Stimulated activated CD4-positive, alpha-beta T cell treated with anti-CD3 and anti-CD28 coated beads, Interleukin-2, amount 100 ng/mL, for 48 hours (primary cell): ENCODE data around the gene SLC16A3.
"Not testable (repeated sequence)": the region's sequence is repeated elsewhere in the genome, so short reads cannot be mapped to it uniquely, and the experiment has no call there.

ENCODE experiments used
- DNase-seq, 2 donors: peaks; one replicate each; pipeline ENCODE4 v3.0.0-alpha.2; 2020

Gene SLC16A3

GRCh38 chr17:82228842-82229697 lies at the start of gene SLC16A3:
Gene SLC16A3, plus strand, starts transcription at chr17:82229042. Its CDS starts 6,967 bp downstream, at chr17:82236009.
- DNase-seq, result peak in 1 of 2 donors; percentile 67

- no peak for DNase-seq
Observed at GRCh38 chr17:82179412-82179811, 49.4 kb upstream of the SLC16A3 start.

GRCh38 chr17:82179946-82180475 lies 48.8 kb upstream of the SLC16A3 start:
- DNase-seq, result no peak

- DNase-seq, result no peak
Observed at GRCh38 chr17:82180776-82181528, 47.9 kb upstream of the SLC16A3 start.

- DNase-seq, result no peak
Observed at GRCh38 chr17:82184761-82185160, 44.1 kb upstream of the SLC16A3 start.

GRCh38 chr17:82186221-82186620 lies 42.6 kb upstream of the SLC16A3 start:
- no peak for DNase-seq

- DNase-seq, result no peak
Observed at GRCh38 chr17:82187500-82187899, 41.3 kb upstream of the SLC16A3 start.

GRCh38 chr17:82188001-82188961 lies 40.6 kb upstream of the SLC16A3 start:
- DNase-seq, result no peak

- not testable (repeated sequence) for DNase-seq
Observed at GRCh38 chr17:82193050-82193449, 35.8 kb upstream of the SLC16A3 start.

- no peak for DNase-seq
Observed at GRCh38 chr17:82193520-82194220, 35.2 kb upstream of the SLC16A3 start.

- no peak for DNase-seq
Observed at GRCh38 chr17:82194765-82195164, 34.1 kb upstream of the SLC16A3 start.

GRCh38 chr17:82195675-82196672 lies 32.9 kb upstream of the SLC16A3 start:
- no peak for DNase-seq

GRCh38 chr17:82198092-82198491 lies 30.8 kb upstream of the SLC16A3 start:
- DNase-seq, result no peak

- no peak for DNase-seq
Observed at GRCh38 chr17:82199496-82199895, 29.3 kb upstream of the SLC16A3 start.

GRCh38 chr17:82200135-82200534 lies 28.7 kb upstream of the SLC16A3 start:
- DNase-seq, result no peak

- peak in 1 of 2 donors; percentile 36 for DNase-seq
Observed at GRCh38 chr17:82200743-82201497, 27.9 kb upstream of the SLC16A3 start.

- DNase-seq, result no peak
Observed at GRCh38 chr17:82201498-82201910, 27.3 kb upstream of the SLC16A3 start.

- DNase-seq, result no peak
Observed at GRCh38 chr17:82202981-82203380, 25.9 kb upstream of the SLC16A3 start.

GRCh38 chr17:82203920-82204319 lies 24.9 kb upstream of the SLC16A3 start:
- DNase-seq, result no peak
